ENCODE data around the gene ZNF827.
A peak's percentile ranks its signal among the peaks of the same experiment; 100 is the strongest.

ZNF827 gene

GRCh38 chr4:145732895-145733880 is 205.4 kb downstream of the ZNF827 start:
- H3K9me3 Mint-ChIP-seq: no peaks in the 10 kb centered on the region
- peak; percentile 89 to 92 for ATAC-seq (replicated peaks)
- peak overlapping the region; percentile 87 to 89 for H3K4me3 Mint-ChIP-seq
- H3K27ac Mint-ChIP-seq: peak overlapping the region; percentile 82
- H3K36me3 Mint-ChIP-seq: no peaks in the 10 kb centered on the region
- H3K4me1 Mint-ChIP-seq: peaks cover 0 to 11% of the 10 kb centered on the region in 2 donors
- peaks cover 11 to 19% of the 10 kb centered on the region in 2 donors for H3K27me3 Mint-ChIP-seq
- DNase-seq: peak; percentile 69

- Mint-ChIP-seq H3K36me3 (no peaks in the 10 kb centered on the region), H3K4me1 (peaks cover 0 to 11% of the 10 kb centered on the region in 2 donors), H3K27ac (peak overlapping the region; percentile 14), H3K27me3 (peaks cover 11 to 19% of the 10 kb centered on the region in 2 donors), H3K4me3 (peak overlapping the region; percentile 87 to 89), H3K9me3 (no peaks in the 10 kb centered on the region)
- no peak for DNase-seq
- no peak for ATAC-seq (replicated peaks)
Observed at GRCh38 chr4:145732001-145732815, 206.4 kb downstream of the ZNF827 start.

- H3K36me3 Mint-ChIP-seq: no peaks in the 10 kb centered on the region
- H3K9me3 Mint-ChIP-seq: no peaks in the 10 kb centered on the region
- no peak for DNase-seq
- no peak for ATAC-seq (replicated peaks)
- no peak overlapping the region for H3K27ac Mint-ChIP-seq
- H3K4me1 Mint-ChIP-seq: peaks cover 0 to 11% of the 10 kb centered on the region in 2 donors
- H3K4me3 Mint-ChIP-seq: no peak overlapping the region
- peaks cover 11 to 19% of the 10 kb centered on the region in 2 donors for H3K27me3 Mint-ChIP-seq
Observed at GRCh38 chr4:145731028-145731427, 207.6 kb downstream of the ZNF827 start.

- Mint-ChIP-seq H3K27ac (no peak overlapping the region), H3K27me3 (peaks cover 11 to 19% of the 10 kb centered on the region in 2 donors), H3K4me1 (peaks cover 0 to 11% of the 10 kb centered on the region in 2 donors), H3K36me3 (no peaks in the 10 kb centered on the region), H3K4me3 (no peak overlapping the region), H3K9me3 (no peaks in the 10 kb centered on the region)
- DNase-seq: no peak
- ATAC-seq (replicated peaks): no peak
Observed at GRCh38 chr4:145730026-145730425, 208.6 kb downstream of the ZNF827 start.

- Mint-ChIP-seq H3K36me3 (no peaks in the 10 kb centered on the region), H3K27ac (no peak overlapping the region), H3K4me3 (no peak overlapping the region), H3K9me3 (no peaks in the 10 kb centered on the region), H3K27me3 (peaks cover 12 to 20% of the 10 kb centered on the region in 2 donors), H3K4me1 (peaks cover 11 to 14% of the 10 kb centered on the region in 2 donors)
- no peak for ATAC-seq (replicated peaks)
- no peak for DNase-seq
Observed at GRCh38 chr4:145723336-145723735, 215.3 kb downstream of the ZNF827 start.

- DNase-seq (no peak), ATAC-seq (replicated peaks) (no peak)
- peaks cover 11 to 14% of the 10 kb centered on the region in 2 donors for H3K4me1 Mint-ChIP-seq
- H3K9me3 Mint-ChIP-seq: no peaks in the 10 kb centered on the region
- H3K27ac Mint-ChIP-seq: no peak overlapping the region
- no peak overlapping the region for H3K4me3 Mint-ChIP-seq
- no peaks in the 10 kb centered on the region for H3K36me3 Mint-ChIP-seq
- H3K27me3 Mint-ChIP-seq: peaks cover 12 to 20% of the 10 kb centered on the region in 2 donors
Observed at GRCh38 chr4:145722561-145722960, 216.1 kb downstream of the ZNF827 start.

GRCh38 chr4:145720656-145721055 is 218.0 kb downstream of the ZNF827 start:
- Mint-ChIP-seq H3K9me3 (no peaks in the 10 kb centered on the region), H3K27ac (no peak overlapping the region), H3K27me3 (peaks cover 19 to 28% of the 10 kb centered on the region in 2 donors), H3K4me1 (peaks cover 11 to 14% of the 10 kb centered on the region in 2 donors), H3K36me3 (no peaks in the 10 kb centered on the region), H3K4me3 (peak overlapping the region in 1 of 2 donors; percentile 25)
- ATAC-seq (replicated peaks): peak; percentile 50 to 69
- DNase-seq: no peak

GRCh38 chr4:145719752-145720624 is 218.6 kb downstream of the ZNF827 start:
- Mint-ChIP-seq H3K27ac (no peak overlapping the region), H3K27me3 (peaks cover 23 to 35% of the 10 kb centered on the region in 2 donors), H3K4me1 (peaks cover 11 to 14% of the 10 kb centered on the region in 2 donors), H3K36me3 (no peaks in the 10 kb centered on the region), H3K9me3 (no peaks in the 10 kb centered on the region), H3K4me3 (peak overlapping the region in 1 of 2 donors; percentile 25)
- ATAC-seq (replicated peaks): peak; percentile 76 to 89
- no peak for DNase-seq

GRCh38 chr4:145716661-145717200 is 221.9 kb downstream of the ZNF827 start:
- no peaks in the 10 kb centered on the region for H3K36me3 Mint-ChIP-seq
- DNase-seq (no peak), ATAC-seq (replicated peaks) (no peak)
- no peak overlapping the region for H3K27ac Mint-ChIP-seq
- H3K4me1 Mint-ChIP-seq: peaks cover 11 to 14% of the 10 kb centered on the region in 2 donors
- H3K27me3 Mint-ChIP-seq: peaks cover 24 to 44% of the 10 kb centered on the region in 2 donors
- H3K4me3 Mint-ChIP-seq: no peak overlapping the region
- H3K9me3 Mint-ChIP-seq: peaks cover 5% of the 10 kb centered on the region in 2 donors

GRCh38 chr4:145716200-145716599 is 222.4 kb downstream of the ZNF827 start:
- Mint-ChIP-seq H3K27ac (no peak overlapping the region), H3K9me3 (peaks cover 8 to 10% of the 10 kb centered on the region in 2 donors), H3K36me3 (no peaks in the 10 kb centered on the region), H3K27me3 (peaks cover 20 to 39% of the 10 kb centered on the region in 2 donors), H3K4me3 (no peak overlapping the region), H3K4me1 (peaks cover 11 to 14% of the 10 kb centered on the region in 2 donors)
- ATAC-seq (replicated peaks) (no peak), DNase-seq (no peak)

GRCh38 chr4:145709843-145710242 is 228.8 kb downstream of the ZNF827 start:
- Mint-ChIP-seq H3K9me3 (peaks cover 15 to 24% of the 10 kb centered on the region in 2 donors), H3K27ac (no peak overlapping the region), H3K4me1 (no peaks in the 10 kb centered on the region), H3K4me3 (no peak overlapping the region), H3K36me3 (peaks cover 0 to 2% of the 10 kb centered on the region in 2 donors), H3K27me3 (peaks cover 6 to 8% of the 10 kb centered on the region in 2 donors)
- ATAC-seq (replicated peaks) (peak in 1 of 2 donors; percentile 33), DNase-seq (no peak)

- ATAC-seq (replicated peaks) (no peak), DNase-seq (no peak)
- H3K4me3 Mint-ChIP-seq: no peak overlapping the region
Observed at GRCh38 chr4:145709336-145709735, 229.3 kb downstream of the ZNF827 start.

More at GRCh38 chr4:145709336-145709735, 229.3 kb downstream of the ZNF827 start:
- H3K4me1 Mint-ChIP-seq: no peaks in the 10 kb centered on the region
- no peak overlapping the region for H3K27ac Mint-ChIP-seq
- peaks cover 0 to 2% of the 10 kb centered on the region in 2 donors for H3K36me3 Mint-ChIP-seq
- H3K9me3 Mint-ChIP-seq: peaks cover 15 to 24% of the 10 kb centered on the region in 2 donors
- peaks cover 3 to 5% of the 10 kb centered on the region in 2 donors for H3K27me3 Mint-ChIP-seq
